ENCODE results near the gene CAMK1G.

CAMK1G gene

DNA sequence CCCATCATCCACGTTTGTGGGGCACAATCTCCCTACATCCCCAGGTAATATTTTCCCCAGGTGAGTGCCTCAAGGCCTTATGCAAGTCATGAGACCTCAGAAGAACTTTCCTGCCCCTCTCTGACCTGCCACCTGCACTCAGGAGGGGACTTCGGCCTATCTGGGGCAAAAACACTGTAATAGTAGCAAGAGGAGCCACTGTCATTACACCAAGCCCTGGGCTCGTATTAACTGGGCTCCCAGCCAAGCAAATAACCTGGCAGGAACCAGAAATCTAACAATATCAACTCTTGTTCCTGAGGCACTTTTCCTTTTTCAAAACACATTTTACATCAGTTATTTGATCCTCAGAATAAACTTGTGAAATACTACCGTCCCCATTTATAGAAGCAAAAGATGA, 37.8 kb downstream of the CAMK1G start:
- TF ChIP-seq, protein P1, sequence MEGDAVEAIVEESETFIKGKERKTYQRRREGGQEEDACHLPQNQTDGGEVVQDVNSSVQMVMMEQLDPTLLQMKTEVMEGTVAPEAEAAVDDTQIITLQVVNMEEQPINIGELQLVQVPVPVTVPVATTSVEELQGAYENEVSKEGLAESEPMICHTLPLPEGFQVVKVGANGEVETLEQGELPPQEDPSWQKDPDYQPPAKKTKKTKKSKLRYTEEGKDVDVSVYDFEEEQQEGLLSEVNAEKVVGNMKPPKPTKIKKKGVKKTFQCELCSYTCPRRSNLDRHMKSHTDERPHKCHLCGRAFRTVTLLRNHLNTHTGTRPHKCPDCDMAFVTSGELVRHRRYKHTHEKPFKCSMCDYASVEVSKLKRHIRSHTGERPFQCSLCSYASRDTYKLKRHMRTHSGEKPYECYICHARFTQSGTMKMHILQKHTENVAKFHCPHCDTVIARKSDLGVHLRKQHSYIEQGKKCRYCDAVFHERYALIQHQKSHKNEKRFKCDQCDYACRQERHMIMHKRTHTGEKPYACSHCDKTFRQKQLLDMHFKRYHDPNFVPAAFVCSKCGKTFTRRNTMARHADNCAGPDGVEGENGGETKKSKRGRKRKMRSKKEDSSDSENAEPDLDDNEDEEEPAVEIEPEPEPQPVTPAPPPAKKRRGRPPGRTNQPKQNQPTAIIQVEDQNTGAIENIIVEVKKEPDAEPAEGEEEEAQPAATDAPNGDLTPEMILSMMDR (IDR thresholded peaks at IDR 0.05; ENCODE audit: low read depth, low read length), result no peak
- DNase-seq (ENCODE audit: low read depth in 2 of 2), result no peak

GRCh38 chr1:209621741-209622655, 38.5 kb downstream of the CAMK1G start:
- TF ChIP-seq, protein P1 (IDR thresholded peaks at IDR 0.05; ENCODE audit: low read depth, low read length), result no peak
- no peak for DNase-seq (ENCODE audit: low read depth in 2 of 2)
- H3K4me3 ChIP-seq (replicated peaks in 1 of 2; ENCODE audit: low read depth in 2 of 2, low read length in 2 of 2), result no peak overlapping the region

More for the DNA sequence above, 37.8 kb downstream of the CAMK1G start:
- H3K4me3 ChIP-seq (replicated peaks in 1 of 2; ENCODE audit: low read depth in 2 of 2, low read length in 2 of 2), result no peak overlapping the region

DNA sequence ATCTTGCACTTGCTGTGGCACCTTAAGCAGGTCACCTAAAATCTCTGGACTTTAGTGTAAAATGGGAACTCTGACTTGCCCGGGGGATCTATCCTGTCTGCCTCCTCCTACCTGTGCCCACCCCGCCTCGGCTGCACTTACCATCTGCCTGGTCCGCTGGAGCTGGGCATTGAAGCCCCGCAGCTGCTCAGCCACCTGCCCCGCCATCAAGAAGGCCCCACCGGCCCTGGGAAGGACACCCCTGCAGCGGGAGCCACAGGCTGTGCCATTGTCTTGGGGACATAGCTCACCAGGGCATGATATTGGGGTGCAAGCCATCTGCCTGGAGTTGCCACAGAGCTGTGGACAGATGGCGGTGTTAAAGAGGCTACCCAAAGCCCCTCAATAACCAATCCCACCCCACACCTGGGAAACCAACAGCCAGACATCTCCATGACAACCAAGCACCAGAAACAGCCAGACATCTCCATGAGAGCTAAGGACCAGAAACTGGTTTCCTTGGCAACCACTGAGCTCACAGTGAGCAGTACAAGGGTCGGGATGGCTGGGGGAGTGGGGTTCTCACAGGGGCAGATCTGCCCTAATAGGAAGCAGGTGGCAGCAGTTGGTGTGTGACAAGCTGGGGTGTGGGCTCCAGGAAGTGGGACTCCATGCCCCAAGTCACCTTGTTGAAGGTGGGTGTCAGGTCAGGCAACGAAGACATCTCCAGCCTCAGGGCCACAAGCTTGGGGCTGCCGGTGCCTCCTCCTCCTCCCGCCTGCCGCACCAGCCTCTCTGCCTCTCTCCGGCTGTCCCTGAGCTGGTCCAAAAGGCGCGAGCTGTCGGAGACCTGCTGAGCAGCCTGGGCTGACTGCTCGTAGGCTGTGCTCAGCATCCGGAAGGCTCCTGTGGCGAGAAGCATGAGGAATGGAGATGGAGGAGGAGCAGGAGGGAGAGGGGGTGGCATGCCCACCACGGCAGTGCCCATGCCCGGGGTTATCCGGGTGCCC, 39.6 kb downstream of the CAMK1G start:
- no peak overlapping the region for H3K4me3 ChIP-seq (replicated peaks in 1 of 2; ENCODE audit: low read depth in 2 of 2, low read length in 2 of 2)
- no peak for DNase-seq (ENCODE audit: low read depth in 2 of 2)
- TF ChIP-seq, protein P1 (IDR thresholded peaks at IDR 0.05; ENCODE audit: low read depth, low read length), result no peak

GRCh38 chr1:209624558-209625549, 41.3 kb downstream of the CAMK1G start:
- TF ChIP-seq, protein P1 (IDR thresholded peaks at IDR 0.05; ENCODE audit: low read depth, low read length), result no peak
- H3K4me3 ChIP-seq (replicated peaks in 1 of 2; ENCODE audit: low read depth in 2 of 2, low read length in 2 of 2), result no peak overlapping the region
- no peak for DNase-seq (ENCODE audit: low read depth in 2 of 2)

- TF ChIP-seq, protein P1 (IDR thresholded peaks at IDR 0.05; ENCODE audit: low read depth, low read length), result no peak
- H3K4me3 ChIP-seq (replicated peaks in 1 of 2; ENCODE audit: low read depth in 2 of 2, low read length in 2 of 2), result no peak overlapping the region
- no peak for DNase-seq (ENCODE audit: low read depth in 2 of 2)
These were observed 42.3 kb downstream of the CAMK1G start for GRCh38 chr1:209625791-209626285.

Data from cardiac fibroblast (primary cell).